ENCODE measurements around the gene CCDC116.
"Not testable (repeated sequence)": the region's sequence is repeated elsewhere in the genome, so short reads cannot be mapped to it uniquely, and the experiment has no call there.

CCDC116 gene

DNA sequence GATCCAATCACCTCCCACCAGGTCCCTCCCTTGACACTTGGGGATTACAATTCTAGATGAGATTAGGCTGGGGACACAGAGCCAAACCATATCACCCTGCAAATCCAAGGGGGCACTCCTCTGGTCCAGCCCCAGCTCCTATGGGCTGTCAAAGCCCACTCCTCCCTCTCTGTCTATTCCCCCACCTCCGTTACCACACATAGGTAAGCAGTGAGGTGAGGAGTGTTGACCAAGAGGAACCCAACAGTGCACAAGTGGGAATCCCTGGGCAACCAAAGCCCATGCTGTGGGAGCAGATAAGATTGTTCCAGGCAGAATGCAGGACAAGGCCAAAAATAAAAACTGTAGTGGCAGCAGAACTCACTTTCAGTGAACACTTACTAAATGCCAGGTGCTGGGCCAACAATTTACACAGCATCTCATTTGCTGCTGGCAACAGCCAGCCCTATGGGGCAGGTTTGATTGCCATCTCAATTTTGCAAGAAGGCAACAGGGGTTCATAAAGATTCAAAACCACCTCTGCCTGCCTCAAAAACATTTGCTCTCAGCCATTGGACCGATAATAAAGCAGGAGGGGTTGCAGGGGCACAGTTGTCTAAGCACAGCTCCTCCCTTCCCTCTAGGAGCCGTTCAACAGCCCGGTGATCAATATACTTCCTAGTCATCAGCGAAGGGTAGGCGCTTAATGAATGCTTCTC is 18.4 kb downstream of the CCDC116 start:
- in situ Hi-C loops (cut with MboI; ENCODE audit: low sequenced_read_pairs) = no loop called here

DNA sequence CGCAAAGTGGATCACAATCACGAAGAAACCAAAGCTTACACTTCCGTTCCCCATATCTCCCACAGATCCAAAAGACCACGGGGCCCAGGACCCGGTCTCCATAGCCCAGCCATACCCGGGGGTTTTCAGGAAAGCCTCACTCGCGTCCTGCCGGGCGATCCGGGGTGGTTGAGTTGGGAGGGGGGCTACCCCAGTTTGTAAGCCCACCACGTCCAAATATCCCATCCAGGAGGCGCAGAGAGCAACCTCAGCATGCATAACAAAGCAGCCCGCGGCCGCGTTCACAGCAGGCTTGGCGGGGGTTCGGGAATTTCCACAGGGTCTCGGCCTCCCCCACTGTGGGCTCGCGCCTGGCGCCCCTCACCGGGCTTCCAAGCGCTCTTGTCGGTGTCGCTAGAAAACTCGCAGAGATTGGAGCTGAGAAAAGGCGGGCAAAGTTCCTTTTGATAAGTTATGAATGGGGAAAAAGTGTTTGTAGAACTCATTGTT is 19.0 kb downstream of the CCDC116 start:
- in situ Hi-C loops (cut with MboI; ENCODE audit: low sequenced_read_pairs) = no loop called here

DNA sequence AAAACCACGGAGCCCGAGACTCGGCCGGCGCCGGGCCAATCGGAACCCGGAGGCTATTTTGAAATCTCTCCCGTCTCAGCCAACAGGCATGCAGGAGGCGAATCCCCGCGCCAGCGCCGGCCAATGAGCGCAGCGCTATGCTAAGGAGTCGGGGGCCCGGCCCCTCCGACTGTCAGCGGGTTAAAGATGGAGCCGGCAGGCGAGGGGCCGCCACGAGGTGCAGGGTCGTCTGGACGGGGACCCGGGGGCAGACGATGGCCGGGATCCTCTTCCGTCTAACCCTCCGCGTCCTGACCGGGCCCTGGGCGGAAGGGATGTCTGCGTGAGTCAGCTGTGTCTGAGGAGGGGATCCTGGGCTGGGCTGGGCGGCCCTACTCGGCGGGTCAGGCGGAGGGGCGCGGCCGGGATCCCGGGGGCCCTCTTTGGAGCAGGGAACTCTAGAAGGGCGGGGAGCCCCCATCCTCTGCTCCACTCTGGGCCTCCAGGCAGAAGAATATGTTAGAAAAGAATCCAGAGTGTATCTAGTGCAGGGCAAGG is 19.5 kb downstream of the CCDC116 start:
- in situ Hi-C loops (cut with MboI; ENCODE audit: low sequenced_read_pairs) = no loop called here

DNA sequence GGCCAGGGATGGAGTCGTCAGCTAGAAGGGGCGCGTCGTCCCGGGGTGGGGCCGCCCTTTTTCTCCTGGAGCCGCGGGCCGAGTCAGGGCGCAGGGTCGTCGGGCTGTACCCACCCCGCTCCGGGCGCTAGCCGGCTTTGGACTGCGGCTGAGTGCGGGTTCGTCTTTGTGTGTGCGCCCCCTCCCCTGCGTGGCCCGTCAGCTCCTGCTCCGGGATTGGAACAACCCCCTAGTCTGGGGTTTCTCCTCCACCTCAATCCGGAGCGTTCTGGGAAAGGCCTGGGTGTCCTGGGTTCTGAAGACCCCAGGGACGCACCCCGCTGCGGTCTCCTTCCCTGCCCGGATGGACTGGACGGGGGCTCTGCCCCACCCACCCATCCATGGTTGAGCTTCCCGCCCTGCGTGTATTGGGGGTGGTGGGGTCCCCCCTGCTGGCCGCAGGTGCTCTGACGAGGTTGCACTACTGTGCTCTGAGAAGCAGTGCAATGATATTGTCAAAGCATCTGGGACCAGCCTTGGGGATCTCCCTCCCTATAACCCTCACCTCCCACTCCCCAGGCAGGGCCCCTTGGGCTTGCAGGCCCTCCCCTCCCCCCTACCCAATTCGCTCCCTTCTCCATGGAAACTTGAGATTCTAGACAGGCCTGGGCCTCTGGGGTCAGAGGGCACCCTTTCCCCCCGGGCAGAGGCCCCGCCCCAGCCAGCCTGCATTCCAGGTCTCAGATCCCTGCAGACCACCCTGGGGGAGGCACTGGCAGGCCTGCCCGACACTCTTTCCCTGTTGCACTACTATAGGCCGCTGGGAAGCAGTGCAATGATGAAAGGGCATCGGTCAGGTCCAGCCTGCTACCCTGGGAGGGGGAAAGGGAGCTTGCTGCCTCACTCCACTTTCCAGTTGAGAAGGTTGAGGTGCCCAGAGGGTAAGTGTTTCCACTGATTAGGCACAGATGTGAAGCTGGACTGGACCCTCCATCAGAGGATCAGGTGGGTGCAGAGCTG is 20.3 kb downstream of the CCDC116 start:
- in situ Hi-C loops (cut with MboI; ENCODE audit: low sequenced_read_pairs) = no loop called here

DNA sequence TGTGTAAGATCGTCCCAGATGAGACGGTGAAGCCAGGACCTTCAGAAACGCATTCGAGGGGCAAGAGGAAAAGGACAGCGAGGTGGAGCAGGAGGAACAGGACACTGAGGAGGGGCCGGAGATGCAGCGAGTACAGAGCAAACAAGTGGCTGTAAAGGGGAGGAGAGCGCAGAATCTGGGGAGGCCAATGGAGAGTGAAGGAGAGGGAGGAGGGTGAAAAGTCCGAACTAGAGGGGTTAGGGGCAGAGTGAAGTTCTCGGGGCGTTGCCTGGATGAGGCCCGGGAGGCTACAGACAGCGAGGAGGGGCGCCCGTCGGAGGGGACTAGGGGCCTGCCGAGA is 24.4 kb downstream of the CCDC116 start:
- in situ Hi-C loops (cut with MboI; ENCODE audit: low sequenced_read_pairs) = no loop called here

DNA sequence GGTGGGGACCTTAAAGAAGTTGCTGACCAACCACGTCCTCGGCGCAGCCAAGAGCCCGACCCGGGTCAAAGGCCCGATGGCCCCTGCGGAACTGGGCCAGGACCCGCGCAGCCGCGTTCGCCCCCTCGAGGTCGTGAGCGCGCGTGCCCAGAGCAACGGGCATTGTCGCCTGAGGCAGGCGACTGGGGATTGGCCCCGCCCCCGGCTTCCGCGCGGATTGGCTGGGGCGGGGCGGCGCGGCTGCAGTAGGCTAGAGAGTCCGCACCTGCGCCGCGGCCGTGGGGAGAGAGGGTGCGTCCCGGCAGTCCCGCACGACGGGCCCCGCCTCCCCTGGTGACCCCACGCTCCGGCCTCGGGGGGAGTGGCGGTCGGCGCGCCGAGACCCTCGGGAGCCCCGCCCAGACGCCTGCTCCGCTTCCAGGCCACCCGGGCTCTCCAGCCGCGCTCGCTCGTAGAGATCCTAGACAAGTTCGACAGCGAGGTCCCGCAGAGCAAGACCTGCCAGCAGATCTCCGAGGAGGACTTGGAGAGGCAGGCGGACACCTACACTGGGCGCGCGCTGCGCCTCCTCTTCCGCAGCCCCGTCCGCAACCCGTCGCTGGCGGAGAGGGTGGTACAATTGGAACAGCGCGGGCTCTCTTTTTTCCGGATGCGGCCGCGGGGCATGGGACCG is 24.9 kb downstream of the CCDC116 start:
- in situ Hi-C loops (cut with MboI; ENCODE audit: low sequenced_read_pairs) = no loop called here

DNA sequence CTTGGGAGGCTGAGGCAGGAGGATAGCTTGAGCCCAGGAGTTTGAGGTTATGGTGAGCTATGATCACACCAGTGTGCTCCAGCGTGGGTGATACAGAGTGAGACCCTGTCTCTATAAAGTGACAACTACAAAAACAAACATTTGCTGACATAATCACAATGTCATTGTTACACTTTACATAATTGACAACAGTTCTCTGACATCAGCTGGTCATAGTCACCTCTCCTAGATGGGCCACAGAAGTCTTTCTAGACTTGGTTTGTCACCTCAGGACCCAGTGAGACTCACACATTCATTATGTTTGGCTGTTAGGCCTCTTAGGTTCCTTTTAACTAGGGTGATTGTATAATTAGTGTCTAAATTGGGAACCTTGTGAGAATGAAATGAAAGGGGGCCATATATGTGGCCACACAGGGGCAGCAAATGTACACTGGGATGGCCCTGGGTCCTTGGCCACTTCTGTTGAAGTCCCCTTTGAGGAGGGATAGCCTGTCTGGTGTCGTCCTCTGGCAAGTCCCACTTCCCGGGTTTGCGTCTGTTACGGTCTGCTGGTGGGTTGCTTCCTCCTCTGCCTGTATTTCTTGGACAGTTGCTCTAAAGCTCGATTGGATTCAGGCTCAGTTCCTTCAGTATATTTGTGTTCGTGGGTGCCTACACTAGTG is 27.4 kb downstream of the CCDC116 start:
- in situ Hi-C loops (cut with MboI; ENCODE audit: low sequenced_read_pairs) = no loop called here

DNA sequence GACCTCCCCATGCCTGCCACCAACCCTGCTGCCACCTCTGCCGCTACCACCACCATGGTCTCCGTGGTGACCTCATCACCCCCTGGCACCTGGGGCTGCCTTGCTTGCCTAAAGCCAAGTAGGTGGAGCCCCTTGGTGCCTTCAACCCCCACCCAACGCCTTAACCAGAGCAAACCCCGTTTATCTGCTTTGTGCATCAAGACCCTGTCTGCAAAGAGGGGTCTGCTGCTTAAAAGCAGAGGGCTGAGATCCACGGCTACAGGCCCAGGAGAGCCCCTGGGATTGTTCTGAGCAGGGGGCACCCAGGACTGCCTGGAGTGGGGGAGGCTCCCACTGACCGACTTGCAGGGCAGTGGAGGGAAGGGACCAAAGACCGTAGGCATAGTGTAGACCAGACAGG is 28.3 kb downstream of the CCDC116 start:
- in situ Hi-C loops (cut with MboI; ENCODE audit: low sequenced_read_pairs) = no loop called here

DNA sequence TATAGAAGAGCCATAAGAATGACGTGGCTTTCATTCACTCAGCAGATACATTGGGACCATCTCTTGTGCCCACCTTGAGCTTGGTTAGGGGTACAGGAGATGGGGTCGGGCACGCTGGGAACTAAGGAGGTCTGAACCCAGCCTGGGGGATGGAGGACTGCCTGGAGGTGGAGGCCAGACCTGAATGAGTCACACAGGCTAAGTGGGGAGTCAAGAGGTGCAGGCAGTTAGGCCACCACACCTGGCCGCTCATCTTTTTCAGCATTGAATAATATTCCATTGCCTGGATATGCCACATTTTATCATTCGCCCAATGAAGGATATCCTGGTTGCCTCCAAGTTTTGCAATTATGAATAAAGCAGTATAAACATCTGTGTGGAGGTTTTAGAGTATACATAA is 29.4 kb downstream of the CCDC116 start:
- in situ Hi-C loops (cut with MboI; ENCODE audit: low sequenced_read_pairs) = no loop called here

DNA sequence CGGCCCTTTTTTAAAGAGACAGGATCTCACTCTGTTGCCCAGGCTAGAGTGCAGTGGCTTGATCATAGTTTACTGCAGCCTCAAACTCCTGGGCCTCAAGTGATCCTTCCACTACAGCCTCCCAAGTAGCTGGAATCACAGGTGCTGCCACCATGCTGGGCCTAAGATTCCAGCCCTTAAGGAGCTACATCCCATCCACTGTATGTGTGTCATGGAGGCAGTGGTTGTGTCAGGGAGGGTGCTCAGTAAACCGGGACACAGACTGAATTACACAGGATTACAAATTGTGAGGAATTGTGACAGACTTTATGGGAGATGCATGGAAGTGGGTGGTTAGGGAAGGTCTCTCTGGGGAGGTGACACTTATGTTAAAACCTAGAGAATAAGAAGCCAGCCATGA is 31.2 kb downstream of the CCDC116 start:
- in situ Hi-C loops (cut with MboI; ENCODE audit: low sequenced_read_pairs) = no loop called here

DNA sequence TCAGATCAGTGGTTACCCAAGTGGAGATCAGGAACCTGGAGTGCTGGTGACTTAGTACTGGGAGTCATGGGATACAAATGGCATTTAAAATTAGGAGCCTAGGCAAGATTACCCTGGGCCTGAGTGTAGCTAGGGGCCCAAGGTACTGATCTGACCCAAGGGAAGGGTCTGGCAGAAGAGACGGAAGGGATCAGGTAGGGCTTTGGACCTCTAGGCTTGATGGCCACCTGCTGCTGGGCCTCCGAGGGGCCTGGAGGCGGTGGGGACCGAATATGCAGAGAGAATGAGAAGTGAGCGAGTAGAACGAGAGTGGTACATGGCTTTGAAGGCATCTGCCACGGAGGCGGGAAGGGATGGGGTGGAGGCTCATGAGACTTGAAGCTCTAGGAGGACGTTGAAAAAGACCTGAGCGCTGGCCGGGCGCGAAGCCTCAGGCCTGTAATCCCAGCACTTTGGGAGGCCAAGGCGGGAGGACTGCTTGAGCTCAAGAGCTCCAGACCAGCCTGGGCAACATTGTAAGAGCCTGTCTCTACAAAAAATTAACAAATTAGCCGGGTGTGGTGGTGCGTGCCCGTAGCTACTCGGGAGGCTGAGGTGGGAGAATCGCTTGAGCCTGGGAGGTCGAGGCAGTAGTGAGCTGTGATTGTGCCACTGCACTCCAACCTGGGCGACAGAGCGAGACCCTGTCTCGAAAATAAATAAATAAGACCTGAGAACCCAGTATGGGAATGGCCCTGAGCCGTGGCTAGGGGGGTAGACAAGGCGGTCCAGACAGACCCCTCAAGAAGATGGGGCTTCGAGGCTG is 32.7 kb downstream of the CCDC116 start:
- in situ Hi-C loops (cut with MboI; ENCODE audit: low sequenced_read_pairs) = no loop called here

DNA sequence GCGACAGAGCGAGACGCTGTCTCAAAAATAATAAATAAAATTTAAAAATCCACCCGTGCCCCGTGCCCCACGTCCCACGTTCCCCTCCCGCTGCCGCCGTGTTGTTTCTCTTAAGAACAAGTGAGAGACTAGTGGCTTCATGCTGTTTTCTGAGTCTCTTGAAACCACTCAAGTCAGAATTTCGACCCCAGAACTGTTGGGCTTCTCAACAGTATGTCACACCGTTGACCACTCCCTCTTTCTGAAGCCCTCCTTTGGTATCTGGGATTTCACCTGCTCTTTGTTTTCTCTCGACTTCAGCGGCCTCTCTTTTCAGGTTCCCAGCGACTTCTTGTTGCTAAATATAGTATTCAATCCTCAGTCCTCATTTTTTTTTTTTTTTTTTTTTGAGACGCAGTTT is 34.2 kb downstream of the CCDC116 start:
- in situ Hi-C loops (cut with MboI; ENCODE audit: low sequenced_read_pairs) = no loop called here

DNA sequence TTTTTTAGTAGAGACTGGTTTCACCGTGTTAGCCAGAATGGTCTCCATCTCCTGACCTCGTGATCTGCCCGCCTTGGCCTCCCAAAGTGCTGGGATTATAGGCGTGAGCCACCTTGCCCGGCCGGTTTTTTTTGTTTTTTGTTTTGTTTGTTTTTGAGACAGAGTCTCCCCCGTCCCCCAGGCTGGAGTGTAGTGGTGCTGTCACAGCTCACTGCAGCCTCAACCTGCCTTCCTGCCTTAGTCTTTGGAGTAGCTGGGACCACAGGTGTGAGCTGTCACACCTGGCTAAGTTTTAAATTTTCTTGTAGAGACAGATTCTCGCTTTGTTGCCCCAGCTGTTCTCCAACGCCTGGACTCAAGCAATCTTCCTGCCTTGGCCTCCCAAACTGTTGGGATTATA is 36.5 kb downstream of the CCDC116 start:
- in situ Hi-C loops (cut with MboI; ENCODE audit: low sequenced_read_pairs) = no loop called here

DNA sequence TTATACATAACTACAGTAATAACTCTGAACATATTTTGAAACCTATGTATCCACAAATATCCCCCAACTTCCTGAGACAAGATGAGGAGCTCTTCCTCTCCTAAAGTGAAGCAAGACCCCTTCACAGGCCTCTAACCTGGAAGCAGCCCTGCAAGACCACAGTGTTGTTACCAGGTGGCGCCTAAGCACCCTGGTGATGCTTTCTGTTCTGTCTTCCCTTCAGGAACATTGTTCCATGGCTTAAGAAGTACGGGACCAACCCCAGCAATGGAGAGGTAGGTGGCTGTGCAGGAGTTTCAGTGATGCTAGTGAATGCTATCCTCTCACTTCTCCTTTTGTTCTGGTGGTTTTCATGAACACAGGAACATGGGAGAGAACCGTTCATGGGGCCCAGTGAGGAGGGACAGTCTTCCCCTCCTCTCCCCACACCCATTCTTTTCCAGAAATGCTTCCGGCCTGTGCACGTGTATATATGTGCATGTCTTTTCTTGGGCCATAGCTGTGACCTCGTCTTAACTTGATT is 39.6 kb downstream of the CCDC116 start:
- in situ Hi-C loops (cut with MboI; ENCODE audit: low sequenced_read_pairs) = no loop called here

DNA sequence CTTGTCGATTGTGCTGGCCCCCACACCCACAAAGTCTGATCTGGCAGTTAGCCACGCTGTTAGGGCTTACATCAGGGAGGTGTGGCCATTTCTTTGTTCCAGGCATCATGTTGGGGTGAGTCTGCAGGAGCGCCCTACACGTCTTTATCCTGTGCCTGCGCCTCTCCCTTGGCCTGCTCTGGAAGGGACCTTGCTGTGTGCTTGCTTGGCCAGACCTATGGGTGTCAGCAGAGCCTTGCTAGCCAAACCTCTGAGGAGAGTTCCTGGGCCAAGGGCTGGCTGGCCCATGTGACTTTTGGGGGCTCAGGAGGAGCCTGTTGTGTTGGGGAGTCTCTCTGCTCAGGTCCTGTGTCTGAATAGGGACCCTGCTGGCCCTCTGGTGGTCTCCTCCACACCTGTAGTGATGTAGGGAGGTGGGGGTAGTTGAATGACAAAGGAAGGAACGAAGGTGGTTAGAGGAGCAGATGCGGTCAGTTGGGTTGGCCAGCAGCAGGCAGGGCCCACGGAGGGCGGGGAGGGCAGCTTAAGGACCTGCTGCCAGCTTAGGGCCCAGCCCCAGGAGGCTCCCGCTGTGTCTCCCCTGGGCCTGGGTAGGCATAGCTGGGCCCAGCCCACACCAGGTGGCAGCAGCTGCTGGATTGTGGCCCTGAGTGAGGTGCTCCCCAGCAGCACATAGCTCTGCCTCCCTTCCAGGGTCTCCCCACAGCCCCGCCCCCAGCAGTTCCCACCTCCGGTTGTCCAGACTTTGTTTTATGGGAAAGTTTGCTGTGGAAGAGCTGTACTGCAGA is 41.2 kb downstream of the CCDC116 start:
- in situ Hi-C loops (cut with MboI; ENCODE audit: low sequenced_read_pairs) = no loop called here

DNA sequence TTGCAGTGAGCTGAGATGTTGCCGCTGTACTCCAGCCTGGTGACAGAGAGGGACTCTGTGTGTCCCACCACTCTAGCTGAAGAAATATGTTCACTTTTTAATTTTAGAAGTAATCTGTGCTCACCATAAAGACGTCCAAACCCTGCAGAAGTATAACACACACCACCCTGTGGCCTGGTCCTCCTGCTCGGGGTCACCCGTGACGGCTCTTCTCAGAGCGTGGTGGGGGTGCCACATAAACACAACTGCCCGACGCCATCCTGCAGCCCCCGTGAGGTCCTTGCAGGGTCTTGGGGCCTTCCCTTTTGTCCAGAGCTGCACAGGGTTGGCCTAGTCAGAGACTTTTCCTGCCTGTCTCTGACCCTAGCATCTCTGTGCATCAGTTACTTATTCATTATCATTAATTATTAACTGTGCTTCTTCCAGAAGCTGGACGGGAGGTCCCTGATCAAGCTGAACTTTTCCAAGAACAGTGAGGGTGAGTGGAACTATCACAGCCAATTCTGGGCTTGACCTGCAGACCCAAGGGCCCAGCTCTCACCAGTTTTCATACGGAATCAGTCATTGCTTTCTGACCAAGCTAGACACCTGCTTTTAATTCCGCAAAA is 42.2 kb downstream of the CCDC116 start:
- in situ Hi-C loops (cut with MboI; ENCODE audit: low sequenced_read_pairs) = no loop called here

DNA sequence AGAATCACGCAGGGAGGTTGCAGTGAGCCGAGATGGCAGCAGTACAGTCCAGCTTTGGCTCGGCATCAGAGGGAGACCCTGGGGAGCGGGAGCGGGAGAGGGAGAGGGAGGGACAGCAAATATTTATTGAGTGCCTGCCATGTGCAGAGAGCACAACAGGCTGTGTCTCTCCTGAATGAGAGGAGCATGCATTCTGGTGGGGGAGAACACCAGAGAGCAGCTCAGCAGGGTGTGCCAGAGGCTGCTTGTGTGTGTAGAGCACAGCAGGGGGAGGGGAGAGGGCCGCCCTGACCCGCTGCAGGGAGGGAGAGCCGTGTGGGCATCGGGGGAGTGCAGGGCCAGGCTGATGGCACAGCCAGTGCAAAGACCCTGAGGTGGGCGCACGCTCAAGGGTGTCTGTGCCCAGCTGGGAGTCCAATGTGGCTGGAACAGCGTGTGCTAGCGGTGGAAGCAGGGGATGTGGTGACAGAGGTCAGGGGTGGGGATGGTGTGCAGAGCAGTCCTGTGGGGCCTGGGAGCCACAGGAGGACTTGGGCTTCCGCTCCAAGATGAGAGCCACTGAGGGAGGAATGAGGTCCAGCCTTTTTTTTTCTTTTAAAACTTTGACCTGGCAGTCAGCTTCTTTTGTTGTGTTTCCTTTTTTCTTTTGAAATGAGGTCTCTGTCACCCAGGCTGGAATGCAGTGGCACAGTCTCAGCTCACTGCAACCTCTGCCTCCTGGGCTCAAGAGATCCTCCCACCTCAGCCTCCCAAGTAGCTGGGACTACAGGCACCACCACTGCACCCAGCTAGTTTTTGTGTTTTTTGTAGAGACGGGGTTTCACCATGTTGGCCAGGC is 45.3 kb downstream of the CCDC116 start:
- in situ Hi-C loops (cut with MboI; ENCODE audit: low sequenced_read_pairs) = no loop called here

DNA sequence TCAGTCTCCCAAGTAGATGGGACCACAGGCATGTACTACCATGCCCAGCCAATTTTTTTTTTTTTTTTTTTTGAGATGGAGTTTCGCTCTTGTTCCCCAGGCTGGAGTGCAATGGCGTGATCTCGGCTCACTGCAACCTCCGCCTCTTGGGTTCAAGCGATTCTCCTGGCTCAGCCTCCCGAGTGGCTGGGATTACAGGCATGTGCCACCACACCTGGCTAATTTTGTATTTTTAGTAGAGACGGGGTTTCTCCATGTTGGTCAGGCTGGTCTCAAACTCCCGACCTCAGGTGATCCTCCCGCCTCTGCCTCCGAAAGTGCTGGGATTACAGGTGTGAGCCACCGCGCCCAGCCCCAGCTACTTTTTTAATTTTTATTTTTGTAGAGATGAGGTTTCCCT is 46.3 kb downstream of the CCDC116 start:
- in situ Hi-C loops (cut with MboI; ENCODE audit: low sequenced_read_pairs) = not testable (repeated sequence)

Data from HL-60/S4 (cell line).